Measurements from ENCODE around the gene HDHD2.

HDHD2 gene

DNA sequence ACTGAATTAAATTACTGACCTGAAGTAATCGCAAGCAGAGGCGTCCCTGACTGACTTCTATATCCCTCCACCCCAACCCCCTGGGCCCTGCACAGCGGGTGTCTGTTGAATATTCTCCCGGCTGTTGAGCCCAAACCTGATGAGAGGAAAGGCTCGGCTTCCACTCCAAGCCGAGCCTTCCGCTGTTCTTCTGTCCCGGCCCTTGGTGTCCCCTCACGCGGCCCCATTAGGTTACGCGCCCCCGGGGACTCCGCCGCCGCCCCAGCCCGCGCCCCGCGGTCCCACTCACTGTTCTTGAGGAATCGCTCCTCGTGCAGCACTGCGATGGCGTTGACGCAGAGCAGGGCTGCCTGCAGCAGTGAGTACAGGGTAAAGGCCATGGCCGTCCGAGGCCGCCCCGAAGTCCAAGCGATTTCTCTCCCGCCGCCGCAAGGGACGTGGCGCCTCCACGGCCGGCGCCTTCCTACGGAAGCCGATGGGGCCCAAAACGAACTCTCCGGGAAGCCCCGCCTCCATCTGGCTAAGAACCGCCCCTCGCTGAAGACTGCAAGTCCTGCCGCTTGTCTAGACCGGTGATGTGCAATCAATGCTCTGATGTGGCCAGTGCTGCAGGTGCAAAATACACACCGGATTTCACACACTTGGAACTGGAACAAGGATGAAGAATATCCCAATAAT, 25.7 kb upstream of the HDHD2 start, which contains the start of gene IER3IP1:
Gene IER3IP1, minus strand, starts transcription at position 467 of the 678 bp plus-strand sequence. Its CDS starts 87 bp downstream, at position 380.
- peak within 1 kb of the TSS; percentile 94 for H3K4me3 ChIP-seq (ENCODE audit: low read depth, low read length)
- TF ChIP-seq, protein P1, sequence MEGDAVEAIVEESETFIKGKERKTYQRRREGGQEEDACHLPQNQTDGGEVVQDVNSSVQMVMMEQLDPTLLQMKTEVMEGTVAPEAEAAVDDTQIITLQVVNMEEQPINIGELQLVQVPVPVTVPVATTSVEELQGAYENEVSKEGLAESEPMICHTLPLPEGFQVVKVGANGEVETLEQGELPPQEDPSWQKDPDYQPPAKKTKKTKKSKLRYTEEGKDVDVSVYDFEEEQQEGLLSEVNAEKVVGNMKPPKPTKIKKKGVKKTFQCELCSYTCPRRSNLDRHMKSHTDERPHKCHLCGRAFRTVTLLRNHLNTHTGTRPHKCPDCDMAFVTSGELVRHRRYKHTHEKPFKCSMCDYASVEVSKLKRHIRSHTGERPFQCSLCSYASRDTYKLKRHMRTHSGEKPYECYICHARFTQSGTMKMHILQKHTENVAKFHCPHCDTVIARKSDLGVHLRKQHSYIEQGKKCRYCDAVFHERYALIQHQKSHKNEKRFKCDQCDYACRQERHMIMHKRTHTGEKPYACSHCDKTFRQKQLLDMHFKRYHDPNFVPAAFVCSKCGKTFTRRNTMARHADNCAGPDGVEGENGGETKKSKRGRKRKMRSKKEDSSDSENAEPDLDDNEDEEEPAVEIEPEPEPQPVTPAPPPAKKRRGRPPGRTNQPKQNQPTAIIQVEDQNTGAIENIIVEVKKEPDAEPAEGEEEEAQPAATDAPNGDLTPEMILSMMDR (conservative IDR thresholded peaks at IDR 0.05; ENCODE audit: low read depth, low read length): no peak
- DNase-seq (ENCODE audit: low read depth): peak; percentile 96

DNA sequence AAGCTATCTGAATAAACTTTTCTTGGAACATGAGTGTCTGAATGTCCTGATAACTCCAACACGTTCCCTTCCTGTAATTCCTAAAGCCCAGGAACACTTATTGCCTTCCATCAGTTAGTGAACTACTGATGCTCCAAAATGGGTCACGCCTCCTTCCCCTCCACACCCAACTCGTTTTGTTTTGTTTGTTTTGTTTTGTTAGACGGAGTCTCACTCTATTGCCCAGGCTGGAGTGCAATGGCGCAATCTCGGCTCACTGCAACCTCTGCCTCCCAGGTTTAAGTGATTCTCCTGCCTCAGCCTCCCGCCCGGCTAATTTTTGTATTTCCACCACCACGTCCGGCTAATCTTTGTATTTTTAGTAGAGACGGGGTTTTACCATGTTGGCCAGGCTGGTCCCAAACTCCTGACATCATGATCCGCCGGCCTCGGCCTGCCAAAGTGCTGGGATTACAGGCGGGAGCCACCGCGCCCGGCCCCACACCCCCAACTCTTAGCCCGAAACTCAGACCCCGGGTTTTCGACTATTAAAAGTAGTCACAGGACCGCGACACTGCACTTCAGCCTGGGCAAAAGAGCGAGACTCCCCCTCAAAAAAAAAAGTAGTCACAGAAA, 25.1 kb upstream of the HDHD2 start:
- DNase-seq (ENCODE audit: low read depth): peak; percentile 7
- TF ChIP-seq, protein P1 (conservative IDR thresholded peaks at IDR 0.05; ENCODE audit: low read depth, low read length): no peak
- H3K4me3 ChIP-seq (ENCODE audit: low read depth, low read length): peak overlapping the region; percentile 94

DNA sequence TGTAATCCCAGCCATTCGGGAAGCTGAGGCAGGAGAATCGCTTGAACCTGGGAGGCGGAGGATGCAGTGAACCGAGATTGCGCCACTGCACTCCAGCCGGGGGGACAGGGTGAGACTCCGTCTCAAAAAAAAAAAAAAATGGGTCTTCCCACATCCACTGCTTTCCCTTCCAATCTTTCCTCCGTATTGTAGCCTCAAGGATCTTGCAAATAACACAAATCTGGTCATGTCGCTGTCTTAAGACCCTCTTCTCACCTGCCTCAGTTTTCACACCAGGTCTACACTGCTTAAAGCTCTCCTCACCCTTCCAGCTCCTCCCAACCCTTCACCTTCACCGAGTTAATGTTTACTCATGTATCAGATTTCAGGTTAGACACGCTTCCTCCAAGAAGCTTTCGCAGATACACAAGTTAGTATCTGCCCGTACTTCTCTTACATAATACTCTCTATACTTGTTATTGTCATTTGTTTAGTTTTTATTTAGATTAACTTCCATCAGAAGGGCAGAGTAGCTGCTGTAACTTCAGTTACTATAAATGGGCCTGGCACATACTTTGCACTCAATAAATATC, 24.3 kb upstream of the HDHD2 start:
- TF ChIP-seq, protein P1 (conservative IDR thresholded peaks at IDR 0.05; ENCODE audit: low read depth, low read length): no peak
- peak overlapping the region; percentile 94 for H3K4me3 ChIP-seq (ENCODE audit: low read depth, low read length)
- peak; percentile 18 for DNase-seq (ENCODE audit: low read depth)

DNA sequence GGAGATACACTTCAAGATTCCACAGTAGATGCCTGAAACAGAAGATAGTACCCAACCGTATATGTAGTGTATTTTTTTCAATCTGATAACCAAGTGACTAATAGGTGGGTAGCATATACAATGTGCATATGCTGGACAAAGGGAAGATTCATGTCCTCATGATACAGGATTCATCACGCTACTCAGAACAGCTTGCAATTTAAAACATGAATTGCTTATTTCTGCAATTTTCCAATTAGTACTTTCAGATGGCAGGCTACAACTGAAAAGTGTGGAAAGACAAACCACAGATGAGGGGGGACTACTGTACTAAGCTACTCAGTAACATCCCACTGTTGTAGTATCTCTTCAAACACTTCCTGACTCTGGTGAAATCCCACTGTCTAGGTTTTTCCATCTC, 22.2 kb upstream of the HDHD2 start:
- no peak overlapping the region for H3K4me3 ChIP-seq (ENCODE audit: low read depth, low read length)
- TF ChIP-seq, protein P1 (conservative IDR thresholded peaks at IDR 0.05; ENCODE audit: low read depth, low read length): no peak
- no peak for DNase-seq (ENCODE audit: low read depth)

DNA sequence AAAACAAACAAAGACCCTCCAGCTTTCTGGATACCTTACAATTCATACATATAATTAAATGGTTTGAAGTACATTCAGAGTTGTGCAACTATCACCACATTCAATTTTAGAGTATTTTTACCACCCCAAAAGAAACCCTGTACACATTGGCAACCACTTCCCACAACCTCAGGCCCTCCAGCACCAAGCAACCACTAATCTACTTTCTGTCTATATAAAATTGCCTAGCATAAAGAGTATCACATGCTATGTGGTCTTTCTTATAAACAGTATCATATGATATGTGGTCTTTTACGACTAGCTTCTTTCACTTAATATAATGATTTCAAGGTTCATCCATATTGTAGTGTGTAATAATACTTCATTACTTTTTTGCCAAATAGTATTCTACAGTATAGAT, 18.6 kb upstream of the HDHD2 start:
- no peak overlapping the region for H3K4me3 ChIP-seq (ENCODE audit: low read depth, low read length)
- no peak for DNase-seq (ENCODE audit: low read depth)
- TF ChIP-seq, protein P1 (conservative IDR thresholded peaks at IDR 0.05; ENCODE audit: low read depth, low read length): no peak

DNA sequence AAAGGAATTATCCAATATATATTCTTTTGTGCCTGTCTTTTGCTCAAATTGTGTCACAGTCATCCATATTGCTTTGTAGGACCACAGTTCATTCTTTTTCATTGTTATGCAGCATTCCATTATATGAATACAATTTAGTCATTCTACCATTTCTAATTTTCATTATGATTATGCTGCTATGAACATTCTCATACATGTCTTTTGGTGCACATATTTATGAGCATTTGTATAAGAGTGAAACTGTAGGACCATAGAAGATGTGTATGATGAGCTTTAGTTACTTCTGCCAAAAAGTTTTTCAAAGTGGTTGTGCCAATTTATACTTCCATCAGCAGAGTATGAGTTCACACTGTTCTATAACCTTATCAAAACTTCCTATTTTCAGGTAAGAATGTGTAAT, 18.2 kb upstream of the HDHD2 start:
- no peak for DNase-seq (ENCODE audit: low read depth)
- TF ChIP-seq, protein P1 (conservative IDR thresholded peaks at IDR 0.05; ENCODE audit: low read depth, low read length): no peak
- no peak overlapping the region for H3K4me3 ChIP-seq (ENCODE audit: low read depth, low read length)
